22Rv1 (cell line): ENCODE results near the gene QRICH2.

Source experiments
- CTCF ChIP-seq: fragments of 450-650 bp; IDR thresholded peaks from 2 replicates; pipeline ENCODE4 v1.5.1; 2017; ENCODE audit warnings: mild to moderate bottlenecking
- ZFX ChIP-seq: fragments of 450-650 bp; IDR thresholded peaks from 2 replicates; pipeline ENCODE4 v1.6.1; 2017; ENCODE audit warnings: antibody characterized with exemption, borderline replicate concordance

- TF ChIP-seq CTCF (no peak), ZFX (no peak)
Measured at GRCh38 chr17:76329664-76330063, 21.6 kb upstream of the QRICH2 start.
